ENCODE results near the gene USP15. TPM values are rescaled to one million over a fixed set of nuclear protein-coding genes. Genes with fewer than 3 reads are reported as not detected.

Gene USP15
- total and polyA plus RNA-seq, 2 of the 4 experiments (the other 2 are of a cell fraction): 28.5 to 49.6 TPM

DNA sequence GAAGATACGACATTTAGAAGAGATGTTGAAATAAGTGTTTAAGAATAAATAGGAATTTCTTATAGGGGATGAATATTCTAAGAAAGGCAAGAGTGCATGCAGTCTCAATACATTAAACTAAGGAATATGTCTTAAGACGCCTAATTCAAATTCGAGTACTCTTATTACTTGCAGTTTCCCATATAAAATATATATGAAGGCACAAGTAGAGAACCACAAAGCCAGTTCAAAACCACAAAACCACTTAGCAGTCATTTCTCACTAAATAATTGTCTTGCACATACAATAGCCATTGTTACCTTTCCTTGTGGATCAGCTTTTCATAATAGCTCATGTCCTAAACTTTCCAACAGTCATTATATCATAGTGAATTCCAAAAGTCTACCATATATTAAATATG is 115.4 kb downstream of the USP15 start:
- Histone ChIP-seq H3K9me1 (ENCODE audit: insufficient read depth, low read length) (no peaks in the 10 kb centered on the region), H2BK15ac (ENCODE audit: low read depth, low read length) (no peak overlapping the region), H3K9me3 (ENCODE audit: control insufficient read depth, insufficient read depth, low read length) (no peaks in the 10 kb centered on the region), H2BK20ac (ENCODE audit: low read depth, low read length) (no peak overlapping the region), H3K23ac (ENCODE audit: low read depth, low read length) (no peak overlapping the region), H4K91ac (ENCODE audit: insufficient read depth, low read depth, low read length) (no peak overlapping the region), H3K4me2 (ENCODE audit: low read depth, low read length) (no peak overlapping the region), H3K4ac (ENCODE audit: low read depth, low read length) (no peak overlapping the region), H3K18ac (ENCODE audit: low read depth, low read length) (no peak overlapping the region), H3K36me3 (ENCODE audit: control insufficient read depth, insufficient read depth, low read length) (no peaks in the 10 kb centered on the region), H3K14ac (replicated peaks; ENCODE audit: low read depth, low read length) (no peak overlapping the region), H3K79me1 (ENCODE audit: low read depth in 1 of 2, low read length in 2 of 2) (peaks cover 6 to 7% of the 10 kb centered on the region in 2 experiments; a peak in 3 of 4 replicates), H3K4me1 (ENCODE audit: control insufficient read depth, insufficient read depth, low read length) (no peaks in the 10 kb centered on the region), H3K27ac (ENCODE audit: insufficient read depth, low read length) (no peak overlapping the region), H2BK5ac (ENCODE audit: low read depth, low read length, poor library complexity, severe bottlenecking) (no peak overlapping the region), H2AK5ac (ENCODE audit: low read depth, low read length) (no peak overlapping the region), H4K8ac (ENCODE audit: low read depth in 2 of 2, low read length in 2 of 2) (no peak overlapping the region), H2AFZ (replicated peaks; ENCODE audit: low read length, poor library complexity) (no peak overlapping the region), H3K9ac (ENCODE audit: low read depth, low read length) (no peak overlapping the region), H2AK9ac (replicated peaks; ENCODE audit: low read depth, low read length, poor library complexity) (no peak overlapping the region), H4K5ac (ENCODE audit: low read depth, low read length) (no peak overlapping the region), H3K27me3 (ENCODE audit: control insufficient read depth, insufficient read depth, low read length) (no peaks in the 10 kb centered on the region), H2BK120ac (ENCODE audit: low read depth, low read length) (no peak overlapping the region), H3K56ac (ENCODE audit: extremely low read depth, insufficient read depth, low read length) (no peak overlapping the region), H3K4me3 (ENCODE audit: insufficient read depth, low read depth, low read length) (no peak overlapping the region), H4K20me1 (ENCODE audit: insufficient read depth, low read length) (no peaks in the 10 kb centered on the region)
- ATAC-seq (ENCODE audit: low read depth) (no peak), DNase-seq (no peak)
- dilution Hi-C loops (cut with HindIII; ENCODE audit: low sequenced_read_pairs, unreplicated experiment) (no loop called here), in situ Hi-C loops (cut with MboI; ENCODE audit: low sequenced_read_pairs) (no loop called here), intact Hi-C loops (cut with micrococcal nuclease) (no loop called here)
- ChIA-PET POLR2A (ENCODE audit: unreplicated experiment) (no interaction called here), CTCF (no interaction called here)
- no CpG with 5 or more reads among the region's 3 CpGs for WGBS, 2 experiments (ENCODE audit: extremely low coverage in 2 of 2, insufficient read length in 1 of 2)
- BruUV-seq (replicated peaks): no TSS peak
- no peak for TF ChIP-seq RAD21 (IDR thresholded peaks at IDR 0.05; ENCODE audit: low read length)
- TF ChIP-seq MAFK (IDR thresholded peaks at IDR 0.05; ENCODE audit: low read depth, low read length): no peak
- no peak for TF ChIP-seq CEBPB (IDR thresholded peaks at IDR 0.05; ENCODE audit: low read depth, low read length)
- no peak for TF ChIP-seq RFX5 (IDR thresholded peaks at IDR 0.05; ENCODE audit: low read depth, low read length)
- TF ChIP-seq, protein P1, sequence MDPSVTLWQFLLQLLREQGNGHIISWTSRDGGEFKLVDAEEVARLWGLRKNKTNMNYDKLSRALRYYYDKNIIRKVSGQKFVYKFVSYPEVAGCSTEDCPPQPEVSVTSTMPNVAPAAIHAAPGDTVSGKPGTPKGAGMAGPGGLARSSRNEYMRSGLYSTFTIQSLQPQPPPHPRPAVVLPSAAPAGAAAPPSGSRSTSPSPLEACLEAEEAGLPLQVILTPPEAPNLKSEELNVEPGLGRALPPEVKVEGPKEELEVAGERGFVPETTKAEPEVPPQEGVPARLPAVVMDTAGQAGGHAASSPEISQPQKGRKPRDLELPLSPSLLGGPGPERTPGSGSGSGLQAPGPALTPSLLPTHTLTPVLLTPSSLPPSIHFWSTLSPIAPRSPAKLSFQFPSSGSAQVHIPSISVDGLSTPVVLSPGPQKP (IDR thresholded peaks at IDR 0.05; ENCODE audit: borderline replicate concordance, low read depth, low read length): no peak
- TF ChIP-seq, protein P2, sequence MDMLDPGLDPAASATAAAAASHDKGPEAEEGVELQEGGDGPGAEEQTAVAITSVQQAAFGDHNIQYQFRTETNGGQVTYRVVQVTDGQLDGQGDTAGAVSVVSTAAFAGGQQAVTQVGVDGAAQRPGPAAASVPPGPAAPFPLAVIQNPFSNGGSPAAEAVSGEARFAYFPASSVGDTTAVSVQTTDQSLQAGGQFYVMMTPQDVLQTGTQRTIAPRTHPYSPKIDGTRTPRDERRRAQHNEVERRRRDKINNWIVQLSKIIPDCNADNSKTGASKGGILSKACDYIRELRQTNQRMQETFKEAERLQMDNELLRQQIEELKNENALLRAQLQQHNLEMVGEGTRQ (IDR thresholded peaks at IDR 0.05; ENCODE audit: low read depth, low read length): no peak
- TF ChIP-seq BHLHE40 (IDR thresholded peaks at IDR 0.05; ENCODE audit: low read depth, low read length): no peak
- TF ChIP-seq, protein P3, sequence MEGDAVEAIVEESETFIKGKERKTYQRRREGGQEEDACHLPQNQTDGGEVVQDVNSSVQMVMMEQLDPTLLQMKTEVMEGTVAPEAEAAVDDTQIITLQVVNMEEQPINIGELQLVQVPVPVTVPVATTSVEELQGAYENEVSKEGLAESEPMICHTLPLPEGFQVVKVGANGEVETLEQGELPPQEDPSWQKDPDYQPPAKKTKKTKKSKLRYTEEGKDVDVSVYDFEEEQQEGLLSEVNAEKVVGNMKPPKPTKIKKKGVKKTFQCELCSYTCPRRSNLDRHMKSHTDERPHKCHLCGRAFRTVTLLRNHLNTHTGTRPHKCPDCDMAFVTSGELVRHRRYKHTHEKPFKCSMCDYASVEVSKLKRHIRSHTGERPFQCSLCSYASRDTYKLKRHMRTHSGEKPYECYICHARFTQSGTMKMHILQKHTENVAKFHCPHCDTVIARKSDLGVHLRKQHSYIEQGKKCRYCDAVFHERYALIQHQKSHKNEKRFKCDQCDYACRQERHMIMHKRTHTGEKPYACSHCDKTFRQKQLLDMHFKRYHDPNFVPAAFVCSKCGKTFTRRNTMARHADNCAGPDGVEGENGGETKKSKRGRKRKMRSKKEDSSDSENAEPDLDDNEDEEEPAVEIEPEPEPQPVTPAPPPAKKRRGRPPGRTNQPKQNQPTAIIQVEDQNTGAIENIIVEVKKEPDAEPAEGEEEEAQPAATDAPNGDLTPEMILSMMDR (conservative IDR thresholded peaks at IDR 0.05; ENCODE audit: low read depth, low read length): no peak

Measured in IMR-90 (cell line).